GM12878 (cell line): ENCODE data around the gene TNFSF13.

Experiments used
- EZH2 ChIP-seq: IDR thresholded peaks from 2 replicates; pipeline ENCODE4 v1.6.1; 2012; ENCODE audit warnings: low read depth, mild to moderate bottlenecking, control low read depth, inconsistent platforms, low read length, borderline replicate concordance; ENCODE audit not compliant: control insufficient read depth
- PAX8 ChIP-seq: fragments of 450-650 bp; IDR thresholded peaks from 2 replicates; pipeline ENCODE4 v1.6.1; 2017; ENCODE audit warnings: mild to moderate bottlenecking, moderate library complexity
- RFX5 ChIP-seq: IDR thresholded peaks from 2 replicates; pipeline ENCODE4 v1.6.1; 2011; ENCODE audit warnings: low read depth, low read length, improper control_type of control experiment
- SIN3A ChIP-seq: IDR thresholded peaks from 2 replicates; pipeline ENCODE4 v1.6.1; 2012; ENCODE audit warnings: low read depth, low read length, improper control_type of control experiment
- SMC3 ChIP-seq: IDR thresholded peaks from 2 replicates; pipeline ENCODE4 v1.6.1; 2011; ENCODE audit warnings: low read length, improper control_type of control experiment, borderline replicate concordance
- STAT3 ChIP-seq: IDR thresholded peaks from 2 replicates; pipeline ENCODE4 v1.6.1; 2011; ENCODE audit warnings: low read depth, low read length, improper control_type of control experiment
- YY1 ChIP-seq: IDR thresholded peaks from 2 replicates; pipeline ENCODE4 v1.6.1; 2011; ENCODE audit warnings: low read depth, mild to moderate bottlenecking, low read length
- TF ChIP-seq, protein P1 (sequence below): fragments of 450-650 bp; formaldehyde crosslinking; IDR thresholded peaks from 2 replicates; pipeline ENCODE4 v1.5.0; 2022; ENCODE audit warnings: mild to moderate bottlenecking, missing genetic modification characterization
- TF ChIP-seq, protein P2 (sequence below): IDR thresholded peaks from 2 replicates; pipeline ENCODE4 v1.6.1; 2012; ENCODE audit warnings: mild to moderate bottlenecking, low read depth, low read length
- TF ChIP-seq, protein P3 (sequence below), 3 experiments: IDR thresholded peaks in 2 of 3; conservative IDR thresholded peaks in 1 of 3; 2 replicates each; pipeline ENCODE4 v1.5.1; 2011; ENCODE audit warnings: low read depth in 3 of 3, low read length in 3 of 3, mild to moderate bottlenecking in 3 of 3, control low read depth in 2 of 3, moderate library complexity in 2 of 3, inconsistent platforms in 1 of 3, mixed read lengths in 1 of 3; ENCODE audit not compliant: control insufficient read depth in 2 of 3, insufficient read depth in 1 of 3; ENCODE audit errors: extremely low read depth in 1 of 3
- TF ChIP-seq, protein P4 (sequence below): IDR thresholded peaks from 2 replicates; pipeline ENCODE4 v1.6.1; 2012; ENCODE audit warnings: low read length, inconsistent platforms

DNA sequence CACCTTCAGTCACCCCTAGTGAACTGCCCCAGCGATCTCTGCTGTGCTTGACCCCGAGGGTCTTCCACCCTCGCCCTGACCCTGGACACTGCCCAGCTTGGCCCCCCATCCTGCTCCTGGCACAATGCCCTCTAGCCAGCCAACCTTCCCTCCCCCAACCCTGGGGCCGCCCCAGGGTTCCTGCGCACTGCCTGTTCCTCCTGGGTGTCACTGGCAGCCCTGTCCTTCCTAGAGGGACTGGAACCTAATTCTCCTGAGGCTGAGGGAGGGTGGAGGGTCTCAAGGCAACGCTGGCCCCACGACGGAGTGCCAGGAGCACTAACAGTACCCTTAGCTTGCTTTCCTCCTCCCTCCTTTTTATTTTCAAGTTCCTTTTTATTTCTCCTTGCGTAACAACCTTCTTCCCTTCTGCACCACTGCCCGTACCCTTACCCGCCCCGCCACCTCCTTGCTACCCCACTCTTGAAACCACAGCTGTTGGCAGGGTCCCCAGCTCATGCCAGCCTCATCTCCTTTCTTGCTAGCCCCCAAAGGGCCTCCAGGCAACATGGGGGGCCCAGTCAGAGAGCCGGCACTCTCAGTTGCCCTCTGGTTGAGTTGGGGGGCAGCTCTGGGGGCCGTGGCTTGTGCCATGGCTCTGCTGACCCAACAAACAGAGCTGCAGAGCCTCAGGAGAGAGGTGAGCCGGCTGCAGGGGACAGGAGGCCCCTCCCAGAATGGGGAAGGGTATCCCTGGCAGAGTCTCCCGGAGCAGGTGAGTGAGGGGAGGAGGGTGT is at the start of gene TNFSF13:
- TF ChIP-seq, protein P1, sequence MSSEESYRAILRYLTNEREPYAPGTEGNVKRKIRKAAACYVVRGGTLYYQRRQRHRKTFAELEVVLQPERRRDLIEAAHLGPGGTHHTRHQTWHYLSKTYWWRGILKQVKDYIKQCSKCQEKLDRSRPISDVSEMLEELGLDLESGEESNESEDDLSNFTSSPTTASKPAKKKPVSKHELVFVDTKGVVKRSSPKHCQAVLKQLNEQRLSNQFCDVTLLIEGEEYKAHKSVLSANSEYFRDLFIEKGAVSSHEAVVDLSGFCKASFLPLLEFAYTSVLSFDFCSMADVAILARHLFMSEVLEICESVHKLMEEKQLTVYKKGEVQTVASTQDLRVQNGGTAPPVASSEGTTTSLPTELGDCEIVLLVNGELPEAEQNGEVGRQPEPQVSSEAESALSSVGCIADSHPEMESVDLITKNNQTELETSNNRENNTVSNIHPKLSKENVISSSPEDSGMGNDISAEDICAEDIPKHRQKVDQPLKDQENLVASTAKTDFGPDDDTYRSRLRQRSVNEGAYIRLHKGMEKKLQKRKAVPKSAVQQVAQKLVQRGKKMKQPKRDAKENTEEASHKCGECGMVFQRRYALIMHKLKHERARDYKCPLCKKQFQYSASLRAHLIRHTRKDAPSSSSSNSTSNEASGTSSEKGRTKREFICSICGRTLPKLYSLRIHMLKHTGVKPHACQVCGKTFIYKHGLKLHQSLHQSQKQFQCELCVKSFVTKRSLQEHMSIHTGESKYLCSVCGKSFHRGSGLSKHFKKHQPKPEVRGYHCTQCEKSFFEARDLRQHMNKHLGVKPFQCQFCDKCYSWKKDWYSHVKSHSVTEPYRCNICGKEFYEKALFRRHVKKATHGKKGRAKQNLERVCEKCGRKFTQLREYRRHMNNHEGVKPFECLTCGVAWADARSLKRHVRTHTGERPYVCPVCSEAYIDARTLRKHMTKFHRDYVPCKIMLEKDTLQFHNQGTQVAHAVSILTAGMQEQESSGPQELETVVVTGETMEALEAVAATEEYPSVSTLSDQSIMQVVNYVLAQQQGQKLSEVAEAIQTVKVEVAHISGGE (CRISPR knock-in tag) = no peak
- TF ChIP-seq, protein P2, sequence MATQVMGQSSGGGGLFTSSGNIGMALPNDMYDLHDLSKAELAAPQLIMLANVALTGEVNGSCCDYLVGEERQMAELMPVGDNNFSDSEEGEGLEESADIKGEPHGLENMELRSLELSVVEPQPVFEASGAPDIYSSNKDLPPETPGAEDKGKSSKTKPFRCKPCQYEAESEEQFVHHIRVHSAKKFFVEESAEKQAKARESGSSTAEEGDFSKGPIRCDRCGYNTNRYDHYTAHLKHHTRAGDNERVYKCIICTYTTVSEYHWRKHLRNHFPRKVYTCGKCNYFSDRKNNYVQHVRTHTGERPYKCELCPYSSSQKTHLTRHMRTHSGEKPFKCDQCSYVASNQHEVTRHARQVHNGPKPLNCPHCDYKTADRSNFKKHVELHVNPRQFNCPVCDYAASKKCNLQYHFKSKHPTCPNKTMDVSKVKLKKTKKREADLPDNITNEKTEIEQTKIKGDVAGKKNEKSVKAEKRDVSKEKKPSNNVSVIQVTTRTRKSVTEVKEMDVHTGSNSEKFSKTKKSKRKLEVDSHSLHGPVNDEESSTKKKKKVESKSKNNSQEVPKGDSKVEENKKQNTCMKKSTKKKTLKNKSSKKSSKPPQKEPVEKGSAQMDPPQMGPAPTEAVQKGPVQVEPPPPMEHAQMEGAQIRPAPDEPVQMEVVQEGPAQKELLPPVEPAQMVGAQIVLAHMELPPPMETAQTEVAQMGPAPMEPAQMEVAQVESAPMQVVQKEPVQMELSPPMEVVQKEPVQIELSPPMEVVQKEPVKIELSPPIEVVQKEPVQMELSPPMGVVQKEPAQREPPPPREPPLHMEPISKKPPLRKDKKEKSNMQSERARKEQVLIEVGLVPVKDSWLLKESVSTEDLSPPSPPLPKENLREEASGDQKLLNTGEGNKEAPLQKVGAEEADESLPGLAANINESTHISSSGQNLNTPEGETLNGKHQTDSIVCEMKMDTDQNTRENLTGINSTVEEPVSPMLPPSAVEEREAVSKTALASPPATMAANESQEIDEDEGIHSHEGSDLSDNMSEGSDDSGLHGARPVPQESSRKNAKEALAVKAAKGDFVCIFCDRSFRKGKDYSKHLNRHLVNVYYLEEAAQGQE = no peak
- TF ChIP-seq, protein P3, sequence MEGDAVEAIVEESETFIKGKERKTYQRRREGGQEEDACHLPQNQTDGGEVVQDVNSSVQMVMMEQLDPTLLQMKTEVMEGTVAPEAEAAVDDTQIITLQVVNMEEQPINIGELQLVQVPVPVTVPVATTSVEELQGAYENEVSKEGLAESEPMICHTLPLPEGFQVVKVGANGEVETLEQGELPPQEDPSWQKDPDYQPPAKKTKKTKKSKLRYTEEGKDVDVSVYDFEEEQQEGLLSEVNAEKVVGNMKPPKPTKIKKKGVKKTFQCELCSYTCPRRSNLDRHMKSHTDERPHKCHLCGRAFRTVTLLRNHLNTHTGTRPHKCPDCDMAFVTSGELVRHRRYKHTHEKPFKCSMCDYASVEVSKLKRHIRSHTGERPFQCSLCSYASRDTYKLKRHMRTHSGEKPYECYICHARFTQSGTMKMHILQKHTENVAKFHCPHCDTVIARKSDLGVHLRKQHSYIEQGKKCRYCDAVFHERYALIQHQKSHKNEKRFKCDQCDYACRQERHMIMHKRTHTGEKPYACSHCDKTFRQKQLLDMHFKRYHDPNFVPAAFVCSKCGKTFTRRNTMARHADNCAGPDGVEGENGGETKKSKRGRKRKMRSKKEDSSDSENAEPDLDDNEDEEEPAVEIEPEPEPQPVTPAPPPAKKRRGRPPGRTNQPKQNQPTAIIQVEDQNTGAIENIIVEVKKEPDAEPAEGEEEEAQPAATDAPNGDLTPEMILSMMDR (IDR thresholded peaks at IDR 0.05 in 2 of 3, conservative IDR thresholded peaks at IDR 0.05 in 1 of 3; ENCODE audit: control insufficient read depth in 2 of 3, extremely low read depth in 1 of 3, insufficient read depth in 1 of 3, low read depth in 3 of 3, low read length in 3 of 3) = no peak
- TF ChIP-seq, protein P4, sequence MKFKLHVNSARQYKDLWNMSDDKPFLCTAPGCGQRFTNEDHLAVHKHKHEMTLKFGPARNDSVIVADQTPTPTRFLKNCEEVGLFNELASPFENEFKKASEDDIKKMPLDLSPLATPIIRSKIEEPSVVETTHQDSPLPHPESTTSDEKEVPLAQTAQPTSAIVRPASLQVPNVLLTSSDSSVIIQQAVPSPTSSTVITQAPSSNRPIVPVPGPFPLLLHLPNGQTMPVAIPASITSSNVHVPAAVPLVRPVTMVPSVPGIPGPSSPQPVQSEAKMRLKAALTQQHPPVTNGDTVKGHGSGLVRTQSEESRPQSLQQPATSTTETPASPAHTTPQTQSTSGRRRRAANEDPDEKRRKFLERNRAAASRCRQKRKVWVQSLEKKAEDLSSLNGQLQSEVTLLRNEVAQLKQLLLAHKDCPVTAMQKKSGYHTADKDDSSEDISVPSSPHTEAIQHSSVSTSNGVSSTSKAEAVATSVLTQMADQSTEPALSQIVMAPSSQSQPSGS = no peak
- TF ChIP-seq PAX8 (no peak), RFX5 (no peak), YY1 (no peak), SMC3 (no peak), STAT3 (no peak), SIN3A (no peak), EZH2 (no peak)
